Measurements from ENCODE around the gene TMEM181.

Gene TMEM181

GRCh38 chr6:158619922-158620801 lies 60.3 kb downstream of the TMEM181 start:
- Histone ChIP-seq H3K27ac (ENCODE audit: poor library complexity, severe bottlenecking) (no peak overlapping the region), H3K9me3 (ENCODE audit: severe bottlenecking) (no peaks in the 10 kb centered on the region), H3K4me1 (ENCODE audit: insufficient read depth, poor library complexity, severe bottlenecking) (no peaks in the 10 kb centered on the region), H3K36me3 (ENCODE audit: low read depth) (peaks cover 61% of the 10 kb centered on the region), H3K27me3 (ENCODE audit: insufficient read depth, poor library complexity, severe bottlenecking) (no peaks in the 10 kb centered on the region), H3K4me3 (ENCODE audit: severe bottlenecking) (no peak overlapping the region)
- TF ChIP-seq CTCF (IDR thresholded peaks at IDR 0.05; ENCODE audit: poor library complexity, severe bottlenecking) = no peak
- DNase-seq (ENCODE audit: low spot score) (peak; percentile 14), ATAC-seq (ENCODE audit: low read depth) (no peak)

GRCh38 chr6:158620963-158621693 lies 61.2 kb downstream of the TMEM181 start:
- H3K4me3 ChIP-seq (ENCODE audit: severe bottlenecking) = no peak overlapping the region
- no peak overlapping the region for H3K27ac ChIP-seq (ENCODE audit: poor library complexity, severe bottlenecking)
- no peaks in the 10 kb centered on the region for H3K27me3 ChIP-seq (ENCODE audit: insufficient read depth, poor library complexity, severe bottlenecking)
- no peaks in the 10 kb centered on the region for H3K9me3 ChIP-seq (ENCODE audit: severe bottlenecking)
- TF ChIP-seq CTCF (IDR thresholded peaks at IDR 0.05; ENCODE audit: poor library complexity, severe bottlenecking) = no peak
- H3K4me1 ChIP-seq (ENCODE audit: insufficient read depth, poor library complexity, severe bottlenecking) = no peaks in the 10 kb centered on the region
- H3K36me3 ChIP-seq (ENCODE audit: low read depth) = peaks cover 54% of the 10 kb centered on the region
- DNase-seq (ENCODE audit: low spot score) = peak; percentile 23
- no peak for ATAC-seq (ENCODE audit: low read depth)

GRCh38 chr6:158621694-158622544 lies 62.0 kb downstream of the TMEM181 start:
- no peaks in the 10 kb centered on the region for H3K4me1 ChIP-seq (ENCODE audit: insufficient read depth, poor library complexity, severe bottlenecking)
- peak; percentile 19 for DNase-seq (ENCODE audit: low spot score)
- peaks cover 54% of the 10 kb centered on the region for H3K36me3 ChIP-seq (ENCODE audit: low read depth)
- H3K9me3 ChIP-seq (ENCODE audit: severe bottlenecking) = no peaks in the 10 kb centered on the region
- no peak overlapping the region for H3K4me3 ChIP-seq (ENCODE audit: severe bottlenecking)
- H3K27me3 ChIP-seq (ENCODE audit: insufficient read depth, poor library complexity, severe bottlenecking) = no peaks in the 10 kb centered on the region
- no peak overlapping the region for H3K27ac ChIP-seq (ENCODE audit: poor library complexity, severe bottlenecking)
- TF ChIP-seq CTCF (IDR thresholded peaks at IDR 0.05; ENCODE audit: poor library complexity, severe bottlenecking) = no peak
- ATAC-seq (ENCODE audit: low read depth) = no peak

GRCh38 chr6:158622545-158623190 lies 62.8 kb downstream of the TMEM181 start:
- no peak for TF ChIP-seq CTCF (IDR thresholded peaks at IDR 0.05; ENCODE audit: poor library complexity, severe bottlenecking)
- H3K4me1 ChIP-seq (ENCODE audit: insufficient read depth, poor library complexity, severe bottlenecking) = no peaks in the 10 kb centered on the region
- H3K36me3 ChIP-seq (ENCODE audit: low read depth) = peaks cover 54% of the 10 kb centered on the region
- ATAC-seq (ENCODE audit: low read depth) (no peak), DNase-seq (ENCODE audit: low spot score) (peak; percentile 28)
- no peak overlapping the region for H3K4me3 ChIP-seq (ENCODE audit: severe bottlenecking)
- no peaks in the 10 kb centered on the region for H3K27me3 ChIP-seq (ENCODE audit: insufficient read depth, poor library complexity, severe bottlenecking)
- no peaks in the 10 kb centered on the region for H3K9me3 ChIP-seq (ENCODE audit: severe bottlenecking)
- H3K27ac ChIP-seq (ENCODE audit: poor library complexity, severe bottlenecking) = no peak overlapping the region
